ENCODE data around the gene PAPPA2. TPM values are rescaled to one million over a fixed set of nuclear protein-coding genes. Genes with fewer than 3 reads are reported as not detected.

Gene PAPPA2
- total RNA-seq, 1 experiment from 2014 or later: 0.03 TPM

GRCh38 chr1:176494436-176494835, 31.5 kb downstream of the PAPPA2 start:
- Histone ChIP-seq H3K27ac (ENCODE audit: low read length) (no peak overlapping the region), H3K27me3 (ENCODE audit: control insufficient read depth, insufficient read depth, low read length) (no peaks in the 10 kb centered on the region), H3K9me3 (ENCODE audit: control insufficient read depth, insufficient read depth, low read depth, low read length) (no peaks in the 10 kb centered on the region), H3K4me1 (ENCODE audit: control insufficient read depth, insufficient read depth, low read length) (no peaks in the 10 kb centered on the region), H3K36me3 (ENCODE audit: control insufficient read depth, insufficient read depth, low read length) (no peaks in the 10 kb centered on the region), H3K4me3 (ENCODE audit: low read depth in 2 of 2, low read length in 2 of 2) (no peak overlapping the region)
- intact Hi-C loops (cut with micrococcal nuclease; ENCODE audit: unreplicated experiment): no loop called here
- ChIA-PET POLR2A (no interaction called here), CTCF (no interaction called here)
- no TSS peak for BruUV-seq (replicated peaks)
- ATAC-seq (no peak), DNase-seq (ENCODE audit: low read depth, low spot score) (no peak)
- in situ Hi-C loops (cut with HindIII; ENCODE audit: low pct_unique_long_range_greater_than_20kb, low sequenced_read_pairs): no loop called here
- TF ChIP-seq CTCF (IDR thresholded peaks at IDR 0.05) (no peak), REST (IDR thresholded peaks at IDR 0.05; ENCODE audit: insufficient read depth in 1 of 2, low read depth in 2 of 2, low read length in 1 of 2) (no peak), POLR2AphosphoS5 (IDR thresholded peaks at IDR 0.05; ENCODE audit: low read depth, low read length) (no peak), SIN3A (IDR thresholded peaks at IDR 0.05; ENCODE audit: borderline replicate concordance, insufficient read depth, low read depth, low read length) (no peak), TCF7L2 (IDR thresholded peaks at IDR 0.05; ENCODE audit: low read depth, low read length) (no peak)

GRCh38 chr1:176499671-176500070, 36.7 kb downstream of the PAPPA2 start:
- ChIA-PET POLR2A (no interaction called here), CTCF (no interaction called here)
- no peak for DNase-seq (ENCODE audit: low read depth, low spot score)
- no peaks in the 10 kb centered on the region for H3K4me1 ChIP-seq (ENCODE audit: control insufficient read depth, insufficient read depth, low read length)
- H3K27ac ChIP-seq (ENCODE audit: low read length): no peak overlapping the region
- TF ChIP-seq SIN3A (IDR thresholded peaks at IDR 0.05; ENCODE audit: borderline replicate concordance, insufficient read depth, low read depth, low read length): no peak
- TF ChIP-seq POLR2AphosphoS5 (IDR thresholded peaks at IDR 0.05; ENCODE audit: low read depth, low read length): no peak
- no peak for TF ChIP-seq REST (IDR thresholded peaks at IDR 0.05; ENCODE audit: insufficient read depth in 1 of 2, low read depth in 2 of 2, low read length in 1 of 2)
- intact Hi-C loops (cut with micrococcal nuclease; ENCODE audit: unreplicated experiment) (no loop called here), in situ Hi-C loops (cut with HindIII; ENCODE audit: low pct_unique_long_range_greater_than_20kb, low sequenced_read_pairs) (no loop called here)
- no peaks in the 10 kb centered on the region for H3K9me3 ChIP-seq (ENCODE audit: control insufficient read depth, insufficient read depth, low read depth, low read length)
- no peaks in the 10 kb centered on the region for H3K36me3 ChIP-seq (ENCODE audit: control insufficient read depth, insufficient read depth, low read length)
- no peak for ATAC-seq
- H3K4me3 ChIP-seq (ENCODE audit: low read depth in 2 of 2, low read length in 2 of 2): no peak overlapping the region
- no TSS peak for BruUV-seq (replicated peaks)
- H3K27me3 ChIP-seq (ENCODE audit: control insufficient read depth, insufficient read depth, low read length): no peaks in the 10 kb centered on the region
